HG03196 (cell line): Measurements from ENCODE around the gene ADGRA1.
"Not testable (repeated sequence)": the region's sequence is repeated elsewhere in the genome, so short reads cannot be mapped to it uniquely, and the experiment has no call there.

Experiments
- ATAC-seq: cut with Tn5 transposase; IDR thresholded peaks from one replicate; pipeline ENCODE4 v1.9.1; 2021; ENCODE audit not compliant: unreplicated experiment

Gene ADGRA1

GRCh38 chr10:133110133-133110532, 22.4 kb downstream of the ADGRA1 start:
- ATAC-seq, result no peak

GRCh38 chr10:133110609-133111275, 23.0 kb downstream of the ADGRA1 start:
- no peak for ATAC-seq

GRCh38 chr10:133111640-133112039, 23.9 kb downstream of the ADGRA1 start:
- ATAC-seq, result not testable (repeated sequence)

GRCh38 chr10:133113146-133113830, 25.6 kb downstream of the ADGRA1 start:
- ATAC-seq, result no peak

GRCh38 chr10:133113847-133114246, 26.1 kb downstream of the ADGRA1 start:
- ATAC-seq, result no peak

GRCh38 chr10:133114251-133114650, 26.5 kb downstream of the ADGRA1 start:
- no peak for ATAC-seq

GRCh38 chr10:133114726-133115452, 27.2 kb downstream of the ADGRA1 start:
- ATAC-seq, result no peak

- ATAC-seq, result no peak
Measured at GRCh38 chr10:133115453-133115842, 27.7 kb downstream of the ADGRA1 start.

GRCh38 chr10:133115976-133116375, 28.3 kb downstream of the ADGRA1 start:
- ATAC-seq, result no peak

GRCh38 chr10:133116455-133116854, 28.7 kb downstream of the ADGRA1 start:
- ATAC-seq, result no peak

- ATAC-seq, result no peak
Measured at GRCh38 chr10:133117036-133117687, 29.4 kb downstream of the ADGRA1 start.

GRCh38 chr10:133117688-133118071, 30.0 kb downstream of the ADGRA1 start:
- no peak for ATAC-seq

- ATAC-seq, result no peak
Measured at GRCh38 chr10:133121479-133121878, 33.8 kb downstream of the ADGRA1 start.

GRCh38 chr10:133122171-133122935, 34.6 kb downstream of the ADGRA1 start:
- no peak for ATAC-seq

GRCh38 chr10:133123050-133123745, 35.5 kb downstream of the ADGRA1 start:
- ATAC-seq, result no peak

GRCh38 chr10:133123746-133124356, 36.1 kb downstream of the ADGRA1 start:
- no peak for ATAC-seq

GRCh38 chr10:133124357-133125211, 36.9 kb downstream of the ADGRA1 start:
- ATAC-seq, result no peak

GRCh38 chr10:133125901-133126300, 38.2 kb downstream of the ADGRA1 start:
- no peak for ATAC-seq
